Psoas muscle (tissue), 8 donors: ENCODE results near the gene SNCG. TPM values are rescaled to one million over a fixed set of nuclear protein-coding genes. Genes with fewer than 3 reads are reported as not detected.

Source experiments
- ATAC-seq, 4 donors: fragments of 200-7000 bp; cut with Tn5 transposase; one replicate each; pipeline ENCODE4 v1.9.1; 2020; ENCODE audit warnings: moderate library complexity in 3 of 4, mild to moderate bottlenecking in 2 of 4
- DNase-seq, 2 donors: peaks; one replicate each; pipeline ENCODE4 v3.0.0-alpha.2; 2020
- H3K27ac ChIP-seq: fragments of 200-600 bp; one replicate; pipeline ENCODE4 v1.8.0; 2022
- H3K27me3 ChIP-seq, 3 donors: fragments of 200-600 bp in 1 of 3; one replicate each; pipeline versions ENCODE4 v1.6.1 to v1.8.0; 2013 to 2022; ENCODE audit warnings: low read length in 2 of 3, mild to moderate bottlenecking in 2 of 3, moderate library complexity in 1 of 3; ENCODE audit not compliant: insufficient read depth in 3 of 3
- H3K36me3 ChIP-seq, 2 donors: fragments of 200-600 bp in 1 of 2; one replicate each; pipeline versions ENCODE4 v1.6.1 to v1.8.0; 2013 to 2022; ENCODE audit warnings: low read depth in 1 of 2, mild to moderate bottlenecking in 1 of 2, moderate library complexity in 1 of 2; ENCODE audit not compliant: insufficient read depth in 1 of 2
- H3K4me1 ChIP-seq: fragments of 200-600 bp; one replicate; pipeline ENCODE4 v1.8.0; 2022
- H3K4me3 ChIP-seq: fragments of 200-600 bp; one replicate; pipeline ENCODE4 v1.8.0; 2022; ENCODE audit warnings: mild to moderate bottlenecking
- H3K9me3 ChIP-seq: fragments of 200-600 bp; one replicate; pipeline ENCODE4 v1.8.0; 2022
- CTCF ChIP-seq: fragments of 200-600 bp; IDR thresholded peaks from one replicate; pipeline ENCODE4 v1.8.0; 2022; ENCODE audit warnings: antibody characterized with exemption
- WGBS, 3 donors: extraction: QIAGEN DNeasy Blood & Tissue Kit; methylation state at CpG; one replicate each; pipeline versions ENCODE4 v1.1.6 to v1.1.7; 2013; 5-methylcytosine and 5-hydroxymethylcytosine counted together
- intact Hi-C, 2 donors: fragments of 100-400 bp; cut with DNase I; formaldehyde crosslinking; loops; one replicate each; pipeline versions ENCODE4 v1.11.0 to v1.14.2; 2022
- polyA plus RNA-seq, 3 donors: library from polyadenylated mRNA; stranded (reverse); fragments of 200-250 nt; gene quantifications; one replicate each; pipeline ENCODE4 v1.2.3, GENCODE V29; 2013
- total RNA-seq, 4 donors: library from RNA; stranded (reverse); fragmentation: NEBNext Ultra II Directional in 2 of 4; extraction: Animal tissue kit (Norgen Biotek cat#: 25700) in 2 of 4; gene quantifications; one replicate each; pipeline versions ENCODE4 v1.2.1 to v1.2.4, GENCODE V29; 2021 to 2023
- donor health status: healthy with polysubstance abuse.
- donor health status: DM: no; HTN: no; CAD: no; lungs with moderate emphysema.
- donor health status: Bipolar disorder and iron deficiency.
- donor health status: healthy.
- donor health status: DM: yes; HTN: yes; CAD: no.
- donor health status: DM: no; HTN: no; CAD: no.
- donor health status: DM: no; HTN: no; CAD: no.
- donor health status: DM: yes; HTN: yes; CAD: no.

Gene SNCG
- total and polyA plus RNA-seq, 7 donors: 5.8 to 21.3 (median 11.0) TPM

GRCh38 chr10:86969421-86970041 is 11.1 kb downstream of the SNCG start:
- intact Hi-C loops: loop anchor here (10.0 kb wide), 1 partner anchor 125 kb away; the partner anchor contains the start of genes GLUD1 (in 2 of the 2) and SHLD2 (in 2 of the 2)
- ATAC-seq (peak in 3 of 4 donors; percentile 21 to 39 (median 33)), DNase-seq (peak; percentile 38 to 74)
- no peak for TF ChIP-seq CTCF
- peak overlapping the region; percentile 92 for H3K27ac ChIP-seq
- WGBS, 3 donors: 19 to 44% (median 38%) methylated on average over 8 of the region's 8 CpGs
- H3K9me3 ChIP-seq: no peaks in the 10 kb centered on the region
- H3K36me3 ChIP-seq: no peaks in the 10 kb centered on the region
- peaks cover 39% of the 10 kb centered on the region for H3K4me1 ChIP-seq
- H3K4me3 ChIP-seq: peak overlapping the region; percentile 71
- no peaks in the 10 kb centered on the region for H3K27me3 ChIP-seq

- ATAC-seq (peak; percentile 13 to 45 (median 34)), DNase-seq (peak; percentile 85 to 93)
- peak overlapping the region; percentile 71 for H3K4me3 ChIP-seq
- WGBS, 3 donors: 22 to 26% (median 24%) methylated on average over 27 to 30 of the region's 30 CpGs
- H3K4me1 ChIP-seq: peaks cover 39% of the 10 kb centered on the region
- no peaks in the 10 kb centered on the region for H3K9me3 ChIP-seq
- intact Hi-C loops: loop anchor here (10.0 kb wide), 1 partner anchor 124 kb away; the partner anchor contains the start of genes GLUD1 (in 2 of the 2) and SHLD2 (in 2 of the 2)
- no peaks in the 10 kb centered on the region for H3K27me3 ChIP-seq
- H3K27ac ChIP-seq: peak overlapping the region; percentile 92
- no peak for TF ChIP-seq CTCF
- H3K36me3 ChIP-seq: no peaks in the 10 kb centered on the region
These were observed 12.0 kb downstream of the SNCG start for GRCh38 chr10:86970162-86970981.

- Histone ChIP-seq H3K4me1 (peaks cover 36% of the 10 kb centered on the region), H3K27me3 (no peaks in the 10 kb centered on the region), H3K9me3 (no peaks in the 10 kb centered on the region), H3K27ac (peak overlapping the region; percentile 92), H3K36me3 (no peaks in the 10 kb centered on the region), H3K4me3 (peak overlapping the region; percentile 71)
- WGBS, 3 donors: 1 to 9% (median 2%) methylated on average over 10 to 20 of the region's 20 CpGs
- no peak for DNase-seq
- TF ChIP-seq CTCF: no peak
- ATAC-seq: peak; percentile 31 to 45 (median 39)
- intact Hi-C loops: loop anchor here (10.0 kb wide), 1 partner anchor 124 kb away; the partner anchor contains the start of genes GLUD1 (in 2 of the 2) and SHLD2 (in 2 of the 2)
These were observed 12.5 kb downstream of the SNCG start for GRCh38 chr10:86970982-86971231.

GRCh38 chr10:86971232-86971991 is 13.0 kb downstream of the SNCG start:
- intact Hi-C loops: loop anchor here (10.0 kb wide), 1 partner anchor 123 kb away; the partner anchor contains the start of genes GLUD1 (in 2 of the 2) and SHLD2 (in 2 of the 2)
- Histone ChIP-seq H3K27ac (peak overlapping the region; percentile 92), H3K4me1 (peaks cover 31% of the 10 kb centered on the region), H3K4me3 (peak overlapping the region; percentile 71), H3K9me3 (no peaks in the 10 kb centered on the region), H3K27me3 (no peaks in the 10 kb centered on the region), H3K36me3 (no peaks in the 10 kb centered on the region)
- WGBS, 3 donors: 13 to 18% (median 16%) methylated on average over 55 to 66 of the region's 66 CpGs
- peak; percentile 12 for TF ChIP-seq CTCF
- DNase-seq: peak; percentile 94 to 96
- peak; percentile 84 to 89 (median 86) for ATAC-seq
